Measurements from ENCODE around the gene TMEM63A. TPM values are rescaled to one million over a fixed set of nuclear protein-coding genes. Genes with fewer than 3 reads are reported as not detected.

The TMEM63A gene
- total RNA-seq, 1 donor from 2014 or later, result 41.3 TPM

DNA sequence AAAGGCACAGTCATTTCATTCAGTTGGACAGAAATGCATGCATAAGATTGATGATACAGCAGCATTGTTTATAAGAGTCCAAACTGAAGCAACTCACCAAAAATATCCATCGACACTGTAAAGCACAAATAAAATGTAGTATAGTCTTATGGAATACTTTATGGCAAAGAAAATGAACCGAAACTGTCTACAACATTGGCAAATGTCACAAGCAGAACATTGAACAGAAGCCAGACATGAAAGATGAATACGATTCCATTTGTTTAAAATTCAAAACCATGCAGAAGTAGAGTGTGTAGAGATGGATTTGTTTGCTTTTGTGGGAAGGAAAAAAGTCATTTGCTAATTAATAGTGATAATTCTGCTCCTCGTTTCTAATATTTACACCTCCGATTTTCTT is 14.3 kb upstream of the TMEM63A start:
- Histone ChIP-seq H3K4me1 (no peaks in the 10 kb centered on the region), H3K27me3 (no peaks in the 10 kb centered on the region), H3K9me3 (no peaks in the 10 kb centered on the region), H3K4me3 (no peak overlapping the region), H3K36me3 (no peaks in the 10 kb centered on the region), H3K27ac (no peak overlapping the region)
- DNase-seq (ENCODE audit: low spot score in 2 of 2), result no peak
- TF ChIP-seq, protein P1, sequence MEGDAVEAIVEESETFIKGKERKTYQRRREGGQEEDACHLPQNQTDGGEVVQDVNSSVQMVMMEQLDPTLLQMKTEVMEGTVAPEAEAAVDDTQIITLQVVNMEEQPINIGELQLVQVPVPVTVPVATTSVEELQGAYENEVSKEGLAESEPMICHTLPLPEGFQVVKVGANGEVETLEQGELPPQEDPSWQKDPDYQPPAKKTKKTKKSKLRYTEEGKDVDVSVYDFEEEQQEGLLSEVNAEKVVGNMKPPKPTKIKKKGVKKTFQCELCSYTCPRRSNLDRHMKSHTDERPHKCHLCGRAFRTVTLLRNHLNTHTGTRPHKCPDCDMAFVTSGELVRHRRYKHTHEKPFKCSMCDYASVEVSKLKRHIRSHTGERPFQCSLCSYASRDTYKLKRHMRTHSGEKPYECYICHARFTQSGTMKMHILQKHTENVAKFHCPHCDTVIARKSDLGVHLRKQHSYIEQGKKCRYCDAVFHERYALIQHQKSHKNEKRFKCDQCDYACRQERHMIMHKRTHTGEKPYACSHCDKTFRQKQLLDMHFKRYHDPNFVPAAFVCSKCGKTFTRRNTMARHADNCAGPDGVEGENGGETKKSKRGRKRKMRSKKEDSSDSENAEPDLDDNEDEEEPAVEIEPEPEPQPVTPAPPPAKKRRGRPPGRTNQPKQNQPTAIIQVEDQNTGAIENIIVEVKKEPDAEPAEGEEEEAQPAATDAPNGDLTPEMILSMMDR (IDR thresholded peaks at IDR 0.05), result no peak
- intact Hi-C loops (cut with DNase I), result no loop called here

DNA sequence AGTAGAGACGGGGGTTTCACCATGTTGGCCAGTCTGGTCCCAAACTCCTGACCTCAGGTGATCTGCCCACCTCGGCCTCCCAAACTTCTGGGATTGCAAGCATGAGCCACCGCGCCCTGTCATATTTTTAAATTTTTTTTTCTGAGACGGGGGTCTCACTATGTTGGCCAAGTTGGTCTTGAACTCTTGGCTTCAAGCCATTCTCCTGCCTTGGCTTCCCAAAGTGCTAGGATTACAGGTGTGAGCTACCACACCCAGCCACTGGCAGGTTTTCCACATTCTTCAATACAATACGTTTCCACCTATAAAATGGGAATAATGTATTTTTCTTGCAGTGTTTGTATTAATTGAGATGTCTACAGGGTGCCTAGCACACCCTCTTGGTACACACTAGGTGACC is 10.1 kb upstream of the TMEM63A start:
- intact Hi-C loops (cut with DNase I), result no loop called here
- TF ChIP-seq, protein P1 (IDR thresholded peaks at IDR 0.05), result no peak
- Histone ChIP-seq H3K9me3 (no peaks in the 10 kb centered on the region), H3K36me3 (no peaks in the 10 kb centered on the region), H3K27me3 (no peaks in the 10 kb centered on the region), H3K27ac (no peak overlapping the region), H3K4me1 (no peaks in the 10 kb centered on the region), H3K4me3 (no peak overlapping the region)
- DNase-seq (ENCODE audit: low spot score in 2 of 2), result no peak

DNA sequence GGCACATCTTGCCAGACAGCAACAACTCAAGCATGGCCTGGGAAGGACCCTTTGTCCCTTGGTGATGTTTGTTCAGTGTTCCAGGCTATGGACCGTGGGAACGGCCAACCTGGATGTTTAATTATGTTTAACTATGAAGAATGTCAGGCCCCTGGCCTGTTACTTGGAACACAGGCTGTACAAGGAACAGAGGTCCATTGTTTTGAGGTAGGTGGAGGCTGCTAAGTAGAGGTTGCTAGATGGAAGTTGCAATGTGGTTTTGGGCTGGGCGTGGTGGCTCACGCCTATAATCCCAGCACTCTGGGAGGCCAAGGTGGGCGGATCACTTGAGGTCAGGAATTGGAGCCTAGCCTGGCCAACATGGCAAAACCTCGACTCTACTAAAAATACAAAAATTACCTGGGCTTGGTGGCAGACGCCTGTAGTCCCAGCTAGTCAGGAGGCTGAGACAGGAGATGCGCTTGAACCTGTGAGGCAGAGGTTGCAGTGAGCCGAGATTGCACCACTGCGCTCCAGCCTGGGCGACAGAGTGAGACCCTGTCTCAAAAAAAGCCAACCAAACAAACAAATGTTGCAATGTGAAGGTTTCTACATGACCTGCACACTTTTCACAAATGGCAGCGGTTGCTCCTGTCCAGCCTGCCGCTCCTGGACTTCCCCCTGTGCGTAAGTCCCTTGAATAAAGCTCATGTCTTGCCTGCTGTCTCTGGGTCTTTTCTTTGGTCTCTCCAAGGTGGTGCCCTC is 9.2 kb upstream of the TMEM63A start:
- intact Hi-C loops (cut with DNase I), result no loop called here
- no peaks in the 10 kb centered on the region for H3K36me3 ChIP-seq
- DNase-seq (ENCODE audit: low spot score in 2 of 2), result no peak
- H3K27me3 ChIP-seq, result no peaks in the 10 kb centered on the region
- H3K4me3 ChIP-seq, result no peak overlapping the region
- no peaks in the 10 kb centered on the region for H3K9me3 ChIP-seq
- TF ChIP-seq, protein P1 (IDR thresholded peaks at IDR 0.05), result no peak
- no peaks in the 10 kb centered on the region for H3K4me1 ChIP-seq
- H3K27ac ChIP-seq, result no peak overlapping the region

DNA sequence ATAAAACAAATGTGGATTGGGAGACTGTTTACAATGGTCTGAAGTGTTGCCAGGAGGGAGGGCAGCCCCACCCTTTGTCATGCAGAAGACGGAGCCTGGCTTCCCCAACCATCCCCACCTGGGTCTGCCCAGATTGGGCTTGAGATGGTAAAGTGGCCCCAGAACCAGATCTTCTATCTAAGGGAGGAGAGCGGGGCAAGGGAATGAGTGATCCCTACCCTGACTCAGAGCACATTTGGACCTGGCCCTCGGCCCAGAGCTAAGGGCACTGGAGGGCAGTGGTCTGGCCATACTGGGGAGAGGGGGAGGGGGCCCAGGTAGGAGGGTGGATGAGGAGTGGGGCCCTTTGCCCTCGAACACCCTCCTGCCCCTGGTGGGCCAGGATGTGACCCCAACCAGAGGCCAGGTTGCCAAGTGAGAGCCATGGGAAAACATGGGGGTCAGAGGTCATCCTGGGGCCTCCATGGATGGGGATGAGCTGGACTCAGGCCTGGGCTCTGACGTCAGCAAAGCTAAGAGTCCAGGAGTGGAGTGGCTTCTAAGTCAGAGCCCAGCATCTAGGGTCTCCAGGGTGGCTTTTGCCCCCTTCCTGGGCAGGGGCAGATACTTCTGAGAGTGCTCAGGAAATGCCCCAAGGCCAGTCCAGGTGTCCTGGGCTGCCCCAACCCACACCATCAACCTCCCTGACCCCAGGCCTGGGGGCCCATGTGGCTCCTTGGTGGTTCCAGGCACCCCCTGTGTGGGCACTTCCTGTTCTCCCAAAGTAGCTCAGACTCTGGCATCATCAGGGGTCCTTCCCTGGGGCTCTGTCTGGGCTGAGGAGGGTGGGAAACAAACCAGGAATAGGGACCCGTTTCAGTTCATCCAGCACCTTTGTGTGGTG is 8.4 kb upstream of the TMEM63A start:
- intact Hi-C loops (cut with DNase I), result no loop called here
- TF ChIP-seq, protein P1 (IDR thresholded peaks at IDR 0.05), result no peak
- DNase-seq (ENCODE audit: low spot score in 2 of 2), result no peak
- no peaks in the 10 kb centered on the region for H3K9me3 ChIP-seq
- no peak overlapping the region for H3K27ac ChIP-seq
- no peak overlapping the region for H3K4me3 ChIP-seq
- no peaks in the 10 kb centered on the region for H3K27me3 ChIP-seq
- no peaks in the 10 kb centered on the region for H3K4me1 ChIP-seq
- H3K36me3 ChIP-seq, result no peaks in the 10 kb centered on the region

DNA sequence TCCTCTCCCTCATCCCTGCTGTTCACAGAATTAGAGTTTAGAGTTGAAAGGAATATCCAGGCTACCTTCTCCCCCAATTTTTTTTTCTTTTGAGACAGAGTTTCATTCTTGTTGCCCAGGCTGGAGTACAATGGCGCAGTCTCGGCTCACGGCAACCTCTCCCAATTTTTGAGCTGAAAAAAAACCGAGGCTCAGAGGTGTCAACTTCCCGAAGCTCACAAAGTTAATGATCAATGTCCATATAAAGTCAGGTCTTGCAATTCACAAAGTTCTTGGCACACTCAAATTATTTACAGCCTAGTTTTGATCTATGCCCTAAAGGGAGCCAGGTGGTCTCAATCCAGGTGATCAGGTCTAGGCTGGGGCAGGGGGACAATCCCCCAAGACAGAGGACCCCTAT is 7.6 kb upstream of the TMEM63A start:
- no peak overlapping the region for H3K4me3 ChIP-seq
- no peaks in the 10 kb centered on the region for H3K36me3 ChIP-seq
- no peak overlapping the region for H3K27ac ChIP-seq
- TF ChIP-seq, protein P1 (IDR thresholded peaks at IDR 0.05), result no peak
- no peaks in the 10 kb centered on the region for H3K9me3 ChIP-seq
- H3K4me1 ChIP-seq, result no peaks in the 10 kb centered on the region
- DNase-seq (ENCODE audit: low spot score in 2 of 2), result no peak
- H3K27me3 ChIP-seq, result no peaks in the 10 kb centered on the region
- intact Hi-C loops (cut with DNase I), result no loop called here
